OCI-LY1 (cell line): Measurements from ENCODE around the gene ZFC3H1.
"Not testable (repeated sequence)": the region's sequence is repeated elsewhere in the genome, so short reads cannot be mapped to it uniquely, and the experiment has no call there.

Source experiments
- H2AFZ ChIP-seq: fragments of 200-600 bp; sonication (generic), shearing (Covaris generic); 2 replicates; pipeline ENCODE4 v1.6.0; 2014; ENCODE audit warnings: antibody characterized with exemption, mild to moderate bottlenecking, low read length
- H3F3A ChIP-seq: fragments of 200-600 bp; sonication (generic), shearing (Covaris generic); 2 replicates; pipeline ENCODE4 v1.6.0; 2014; ENCODE audit warnings: mild to moderate bottlenecking, antibody characterized with exemption, low read length, moderate library complexity; ENCODE audit not compliant: insufficient read depth
- H3K27ac ChIP-seq: fragments of 200-600 bp; sonication (generic); 2 replicates; pipeline ENCODE4 v1.5.1; 2014; ENCODE audit warnings: low read length, mixed run types, mild to moderate bottlenecking, low read depth; ENCODE audit not compliant: poor library complexity, severe bottlenecking
- H3K27me3 ChIP-seq: fragments of 200-600 bp; sonication (generic); 2 replicates; pipeline ENCODE4 v1.6.0; 2014; ENCODE audit warnings: antibody characterized with exemption, mild to moderate bottlenecking, low read length, moderate library complexity; ENCODE audit not compliant: insufficient read depth
- H3K36me3 ChIP-seq: fragments of 200-600 bp; sonication (generic); 2 replicates; pipeline ENCODE4 v1.6.1; 2014; ENCODE audit warnings: mild to moderate bottlenecking, antibody characterized with exemption, low read length, moderate library complexity, mixed read lengths; ENCODE audit not compliant: insufficient read depth
- H3K4me1 ChIP-seq: fragments of 200-600 bp; sonication (generic); 2 replicates; pipeline ENCODE4 v1.5.1; 2014; ENCODE audit warnings: mild to moderate bottlenecking, low read length, moderate library complexity; ENCODE audit not compliant: insufficient read depth, severe bottlenecking
- H3K4me2 ChIP-seq: fragments of 200-600 bp; sonication (generic), shearing (Covaris generic); 2 replicates; pipeline ENCODE4 v1.6.1; 2014; ENCODE audit warnings: low read length
- H3K4me3 ChIP-seq: fragments of 200-600 bp; sonication (generic); 2 replicates; pipeline ENCODE4 v1.5.1; 2014; ENCODE audit warnings: low read length, low read depth, mild to moderate bottlenecking, mixed read lengths; ENCODE audit not compliant: poor library complexity, severe bottlenecking
- H3K79me2 ChIP-seq: fragments of 200-600 bp; shearing (Covaris generic); 2 replicates; pipeline ENCODE4 v1.6.1; 2016; ENCODE audit warnings: mixed run types, low read length, mixed read lengths; ENCODE audit not compliant: insufficient read depth
- H3K9ac ChIP-seq: fragments of 200-600 bp; sonication (generic), shearing (Covaris generic); 2 replicates; pipeline ENCODE4 v1.6.1; 2014; ENCODE audit warnings: mild to moderate bottlenecking, low read length, mixed read lengths
- H3K9me2 ChIP-seq: fragments of 200-600 bp; sonication (generic), shearing (Covaris generic); 2 replicates; pipeline ENCODE4 v1.6.1; 2014; ENCODE audit warnings: low read depth, mild to moderate bottlenecking, low read length, mixed read lengths
- H3K9me3 ChIP-seq: fragments of 200-600 bp; shearing (Covaris generic); 2 replicates; pipeline ENCODE4 v1.6.1; 2014; ENCODE audit warnings: low read length, mixed read lengths
- H4K20me1 ChIP-seq: fragments of 200-600 bp; sonication (generic), shearing (Covaris generic); 2 replicates; pipeline ENCODE4 v1.6.0; 2016; ENCODE audit warnings: mild to moderate bottlenecking, low read length; ENCODE audit not compliant: insufficient read depth
- EZH2 ChIP-seq: fragments of 200-600 bp; sonication (generic), shearing (Covaris generic); IDR thresholded peaks from 2 replicates; pipeline ENCODE4 v1.8.0; 2017; ENCODE audit warnings: borderline replicate concordance, mixed run types, mild to moderate bottlenecking, antibody characterized with exemption, low read length, moderate library complexity, mixed read lengths
- TF ChIP-seq, protein P1 (sequence below): fragments of 200-600 bp; sonication (generic), shearing (Covaris generic); IDR thresholded peaks from 2 replicates; pipeline ENCODE4 v1.5.1; 2017; ENCODE audit warnings: mild to moderate bottlenecking, antibody characterized with exemption, low read length, moderate library complexity, mixed read lengths

ZFC3H1 gene

DNA sequence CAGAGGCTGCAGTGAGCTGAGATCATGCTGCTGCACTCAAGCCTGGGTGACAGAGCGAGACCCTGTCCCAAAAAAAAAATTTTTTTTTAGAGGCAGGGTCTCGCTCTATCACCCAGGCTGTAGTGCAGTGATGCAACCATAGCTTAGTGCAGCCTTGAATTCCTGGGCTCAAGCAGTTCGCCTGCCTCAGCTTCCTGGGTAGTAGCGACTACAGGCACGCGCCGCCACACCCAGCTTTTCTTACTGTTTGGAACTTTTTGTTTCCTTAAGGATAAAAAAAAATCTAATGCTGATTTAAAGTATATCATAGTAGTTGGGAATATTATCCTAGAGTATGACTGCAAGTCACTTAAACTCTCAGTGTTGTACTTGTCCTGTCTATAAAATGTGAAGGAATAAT lies 29.5 kb upstream of the ZFC3H1 start:
- Histone ChIP-seq H3K79me2 (no peaks in the 10 kb centered on the region; the same call in 1 of the 2 replicates), H3K9me3 (no peaks in the 10 kb centered on the region), H3K27ac (peak overlapping the region; percentile 99), H3K36me3 (peaks cover 23% of the 10 kb centered on the region), H3K9me2 (no peaks in the 10 kb centered on the region), H3K4me1 (peaks cover 77% of the 10 kb centered on the region), H3K9ac (no peak overlapping the region), H3K4me3 (peak overlapping the region; percentile 35), H3F3A (peaks cover 4% of the 10 kb centered on the region; the same call in 1 of the 2 replicates), H4K20me1 (no peaks in the 10 kb centered on the region), H2AFZ (no peak overlapping the region), H3K4me2 (peak overlapping the region; percentile 65), H3K27me3 (no peaks in the 10 kb centered on the region)
- TF ChIP-seq EZH2, result no peak
- TF ChIP-seq, protein P1, sequence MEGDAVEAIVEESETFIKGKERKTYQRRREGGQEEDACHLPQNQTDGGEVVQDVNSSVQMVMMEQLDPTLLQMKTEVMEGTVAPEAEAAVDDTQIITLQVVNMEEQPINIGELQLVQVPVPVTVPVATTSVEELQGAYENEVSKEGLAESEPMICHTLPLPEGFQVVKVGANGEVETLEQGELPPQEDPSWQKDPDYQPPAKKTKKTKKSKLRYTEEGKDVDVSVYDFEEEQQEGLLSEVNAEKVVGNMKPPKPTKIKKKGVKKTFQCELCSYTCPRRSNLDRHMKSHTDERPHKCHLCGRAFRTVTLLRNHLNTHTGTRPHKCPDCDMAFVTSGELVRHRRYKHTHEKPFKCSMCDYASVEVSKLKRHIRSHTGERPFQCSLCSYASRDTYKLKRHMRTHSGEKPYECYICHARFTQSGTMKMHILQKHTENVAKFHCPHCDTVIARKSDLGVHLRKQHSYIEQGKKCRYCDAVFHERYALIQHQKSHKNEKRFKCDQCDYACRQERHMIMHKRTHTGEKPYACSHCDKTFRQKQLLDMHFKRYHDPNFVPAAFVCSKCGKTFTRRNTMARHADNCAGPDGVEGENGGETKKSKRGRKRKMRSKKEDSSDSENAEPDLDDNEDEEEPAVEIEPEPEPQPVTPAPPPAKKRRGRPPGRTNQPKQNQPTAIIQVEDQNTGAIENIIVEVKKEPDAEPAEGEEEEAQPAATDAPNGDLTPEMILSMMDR, result no peak

DNA sequence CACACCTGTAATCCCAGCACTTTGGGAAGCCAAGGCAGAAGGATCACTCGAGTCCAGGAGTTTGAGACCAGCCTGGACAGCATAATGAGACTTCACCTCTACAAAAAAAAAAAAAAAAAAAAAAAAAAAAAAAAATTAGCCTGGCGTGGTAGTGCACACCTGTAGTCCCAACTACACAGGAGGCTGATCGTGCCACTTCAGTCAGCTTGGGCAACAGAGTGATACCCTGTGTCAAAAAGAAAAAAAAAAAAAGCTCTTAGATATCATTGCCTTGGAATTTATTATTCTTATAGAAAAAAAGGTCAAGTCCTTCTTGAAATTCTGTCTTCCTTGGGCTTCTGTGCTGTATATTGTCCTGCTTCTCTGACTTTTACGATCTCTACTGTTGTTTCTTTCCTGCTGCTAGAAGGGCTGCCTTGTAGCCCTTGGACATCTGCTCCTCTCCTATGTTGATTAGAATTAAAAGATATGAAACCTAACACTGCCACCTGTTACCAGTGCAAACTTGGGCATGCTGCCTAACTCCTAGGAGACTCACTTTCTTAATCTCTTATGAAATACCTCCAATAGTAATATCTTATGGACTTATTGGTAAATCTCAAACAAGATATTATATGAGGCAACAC lies 28.0 kb upstream of the ZFC3H1 start:
- Histone ChIP-seq H3K4me3 (peak overlapping the region; percentile 76), H3K4me1 (peaks cover 85% of the 10 kb centered on the region), H3K27me3 (no peaks in the 10 kb centered on the region), H3K4me2 (peak overlapping the region; percentile 80), H3K9me3 (no peaks in the 10 kb centered on the region), H3F3A (peaks cover 4% of the 10 kb centered on the region; the same call in 1 of the 2 replicates), H4K20me1 (no peaks in the 10 kb centered on the region), H3K9me2 (no peaks in the 10 kb centered on the region), H2AFZ (no peak overlapping the region), H3K27ac (peak overlapping the region; percentile 99), H3K9ac (peak overlapping the region; percentile 4), H3K36me3 (peaks cover 8% of the 10 kb centered on the region), H3K79me2 (no peaks in the 10 kb centered on the region; the same call in 1 of the 2 replicates)
- no peak for TF ChIP-seq EZH2

DNA sequence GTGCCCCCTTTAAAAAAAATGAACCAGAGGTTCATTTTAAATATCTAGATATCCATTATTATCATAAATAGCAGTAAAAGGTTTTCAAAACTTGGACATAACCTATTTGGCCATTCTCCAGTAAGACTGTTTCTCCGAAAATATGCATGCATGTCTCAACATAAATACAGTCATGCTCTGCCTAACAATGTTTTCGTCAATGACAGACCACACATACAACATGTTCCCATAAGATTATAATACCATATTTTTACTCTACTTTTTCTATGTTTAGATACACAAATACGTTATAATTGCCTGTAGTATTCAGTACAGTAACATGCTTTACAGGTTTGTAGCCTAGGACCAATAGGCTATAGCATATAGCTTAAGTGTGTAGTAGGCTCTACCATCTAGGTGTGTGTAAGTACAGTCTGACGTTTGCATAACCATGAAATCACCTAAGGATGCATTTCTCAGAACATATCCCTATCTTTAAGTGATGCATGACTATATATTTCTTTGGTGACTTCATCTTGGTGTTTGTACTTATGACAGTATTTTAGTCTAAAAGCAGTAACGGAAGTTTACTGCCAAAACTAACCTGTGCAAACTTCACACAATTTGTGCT lies 25.4 kb upstream of the ZFC3H1 start:
- no peaks in the 10 kb centered on the region for H4K20me1 ChIP-seq
- H3K9me3 ChIP-seq, result no peaks in the 10 kb centered on the region
- H3K9me2 ChIP-seq, result no peaks in the 10 kb centered on the region
- peak overlapping the region; percentile 99 for H3K27ac ChIP-seq
- peaks cover 4% of the 10 kb centered on the region for H3F3A ChIP-seq
- peak overlapping the region; percentile 76 for H3K9ac ChIP-seq
- H3K4me2 ChIP-seq, result peak overlapping the region; percentile 80
- H3K4me1 ChIP-seq, result peaks cover 83% of the 10 kb centered on the region
- H2AFZ ChIP-seq, result no peak overlapping the region
- TF ChIP-seq, protein P1, result no peak
- TF ChIP-seq EZH2, result no peak
- H3K36me3 ChIP-seq, result no peaks in the 10 kb centered on the region
- no peaks in the 10 kb centered on the region for H3K27me3 ChIP-seq
- H3K79me2 ChIP-seq, result no peaks in the 10 kb centered on the region; the same call in 1 of the 2 replicates
- H3K4me3 ChIP-seq, result peak overlapping the region; percentile 76

DNA sequence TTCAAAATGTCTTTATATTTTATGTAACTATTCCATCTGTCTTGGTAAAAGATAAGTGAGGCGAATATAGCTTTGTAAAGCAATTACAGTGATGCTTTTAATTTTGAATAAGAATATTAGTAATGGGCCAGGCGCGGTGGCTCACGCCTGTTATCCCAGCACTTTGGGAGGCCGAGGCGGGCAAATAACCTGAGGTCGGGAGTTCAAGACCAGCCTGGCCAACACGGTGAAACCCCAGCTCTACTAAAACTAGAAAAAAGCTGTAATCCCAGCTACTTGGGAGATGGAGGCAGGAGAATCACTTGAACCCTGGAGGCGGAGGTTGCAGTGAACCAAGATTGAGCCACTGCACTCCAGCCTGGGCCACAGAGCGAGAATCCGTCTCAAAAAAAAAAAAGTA lies 23.5 kb upstream of the ZFC3H1 start:
- H3K27ac ChIP-seq, result peak overlapping the region; percentile 99
- H4K20me1 ChIP-seq, H2AFZ ChIP-seq, H3K36me3 ChIP-seq, H3K9me3 ChIP-seq, H3K9me2 ChIP-seq, H3K27me3 ChIP-seq, H3K79me2 ChIP-seq: not testable (repeated sequence)
- H3K4me1 ChIP-seq, result peaks cover 65% of the 10 kb centered on the region
- H3F3A ChIP-seq, result peaks cover 14% of the 10 kb centered on the region
- H3K4me3 ChIP-seq, result peak overlapping the region; percentile 76
- H3K4me2 ChIP-seq, result peak overlapping the region; percentile 80
- peak overlapping the region; percentile 76 for H3K9ac ChIP-seq
